ENCODE results near the gene FBXO31. TPM values are rescaled to one million over a fixed set of nuclear protein-coding genes. Genes with fewer than 3 reads are reported as not detected.

Gene FBXO31
- total and polyA plus RNA-seq, 2 of the 8 experiments (the other 6 are each of a cell fraction or from before 2014, with no cell fraction given): 8.3 to 21.6 TPM

DNA sequence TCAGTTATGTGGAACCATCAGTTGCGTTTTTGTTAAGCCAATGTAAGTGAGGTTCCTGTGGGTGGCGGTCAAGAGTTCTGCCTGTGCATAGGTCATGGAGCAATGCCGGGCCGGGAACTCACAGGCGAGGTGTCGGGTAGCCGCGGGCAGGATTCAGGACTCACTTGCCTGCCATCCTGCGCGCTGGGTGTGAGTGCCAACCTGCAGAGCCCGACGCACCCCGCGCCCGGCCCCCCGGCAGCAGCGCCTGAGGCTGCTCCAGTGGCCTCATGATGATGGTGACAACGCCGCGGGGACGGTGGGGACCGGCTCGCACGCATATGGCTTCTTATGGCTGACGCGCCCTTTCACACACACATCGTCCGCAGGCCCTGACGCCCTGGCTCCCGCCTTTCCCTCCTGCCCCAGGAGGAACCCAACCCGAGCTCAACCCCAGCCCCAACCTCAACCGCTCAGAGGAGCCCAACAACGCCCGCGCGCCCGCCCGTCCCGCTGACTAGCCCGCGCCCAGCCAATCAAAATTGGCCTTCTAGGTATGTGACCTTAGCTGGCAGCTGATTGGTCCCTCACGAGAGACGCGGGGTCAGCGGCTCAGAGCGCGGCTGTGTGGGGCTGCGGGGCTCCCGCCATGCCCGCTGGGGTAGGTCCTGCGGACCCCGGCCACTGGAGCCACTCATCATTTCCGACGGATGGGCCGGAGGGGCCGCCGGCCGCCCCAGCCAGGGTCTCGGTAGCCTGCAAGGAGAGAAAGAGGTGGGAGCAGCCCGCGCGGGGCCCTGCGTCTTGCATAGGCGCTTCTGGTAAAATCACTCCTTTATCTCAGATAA, 66.4 kb downstream of the FBXO31 start, which contains the start of gene C16orf95 (continued):
- TF ChIP-seq KDM4A (IDR thresholded peaks at IDR 0.05; ENCODE audit: low read depth, low read length, severe bottlenecking): peak; percentile 68
- TF ChIP-seq, protein P1, sequence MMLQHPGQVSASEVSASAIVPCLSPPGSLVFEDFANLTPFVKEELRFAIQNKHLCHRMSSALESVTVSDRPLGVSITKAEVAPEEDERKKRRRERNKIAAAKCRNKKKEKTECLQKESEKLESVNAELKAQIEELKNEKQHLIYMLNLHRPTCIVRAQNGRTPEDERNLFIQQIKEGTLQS (IDR thresholded peaks at IDR 0.05; ENCODE audit: insufficient read depth, low read depth, low read length): no peak
- no peak for TF ChIP-seq NRF1 (IDR thresholded peaks at IDR 0.05; ENCODE audit: low read depth, low read length)
- TF ChIP-seq, protein P2, sequence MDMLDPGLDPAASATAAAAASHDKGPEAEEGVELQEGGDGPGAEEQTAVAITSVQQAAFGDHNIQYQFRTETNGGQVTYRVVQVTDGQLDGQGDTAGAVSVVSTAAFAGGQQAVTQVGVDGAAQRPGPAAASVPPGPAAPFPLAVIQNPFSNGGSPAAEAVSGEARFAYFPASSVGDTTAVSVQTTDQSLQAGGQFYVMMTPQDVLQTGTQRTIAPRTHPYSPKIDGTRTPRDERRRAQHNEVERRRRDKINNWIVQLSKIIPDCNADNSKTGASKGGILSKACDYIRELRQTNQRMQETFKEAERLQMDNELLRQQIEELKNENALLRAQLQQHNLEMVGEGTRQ (IDR thresholded peaks at IDR 0.05; ENCODE audit: low read length): no peak
- TF ChIP-seq EP300 (IDR thresholded peaks at IDR 0.05; ENCODE audit: borderline replicate concordance in 1 of 2, low read depth in 2 of 2, low read length in 2 of 2): no peak
- no peak for TF ChIP-seq EZH2 (IDR thresholded peaks at IDR 0.05; ENCODE audit: low read depth, low read length, severe bottlenecking)
- TF ChIP-seq FOSL1 (IDR thresholded peaks at IDR 0.05; ENCODE audit: insufficient read depth, low read depth, low read length): no peak
- peak; percentile 62; the same call in 1 of the 2 replicates for TF ChIP-seq CREB1 (IDR thresholded peaks at IDR 0.05)
- TF ChIP-seq SP1 (IDR thresholded peaks at IDR 0.05; ENCODE audit: low read depth, low read length): peak; percentile 89
- no peak for TF ChIP-seq POLR2AphosphoS5 (IDR thresholded peaks at IDR 0.05; ENCODE audit: low read depth, low read length)
- TF ChIP-seq CHD1 (IDR thresholded peaks at IDR 0.05; ENCODE audit: low read depth, low read length): no peak
- TF ChIP-seq YY1 (IDR thresholded peaks at IDR 0.05; ENCODE audit: low read depth, low read length): peak; percentile 59; the same call in 1 of the 2 replicates
- peak; percentile 53; the same call in 1 of the 2 replicates for TF ChIP-seq RBBP5 (IDR thresholded peaks at IDR 0.05; ENCODE audit: borderline replicate concordance, low read depth, low read length)
- peak; percentile 95 for TF ChIP-seq E2F6 (IDR thresholded peaks at IDR 0.05)
- TF ChIP-seq PHF8 (conservative IDR thresholded peaks at IDR 0.05; ENCODE audit: low read depth, low read length): peak; percentile 99
- peak; percentile 97 for TF ChIP-seq KDM1A (IDR thresholded peaks at IDR 0.05; ENCODE audit: borderline replicate concordance, low read length)
- TF ChIP-seq RNF2 (IDR thresholded peaks at IDR 0.05; ENCODE audit: borderline replicate concordance, low read depth, low read length, missing control alignments, poor library complexity, severe bottlenecking): no peak
- TF ChIP-seq CHD2 (IDR thresholded peaks at IDR 0.05; ENCODE audit: low read length): peak; percentile 75
- TF ChIP-seq KDM5A (IDR thresholded peaks at IDR 0.05; ENCODE audit: low read length): no peak

Data from H1 (cell line).